Measurements from ENCODE around the gene MDN1.

DNA sequence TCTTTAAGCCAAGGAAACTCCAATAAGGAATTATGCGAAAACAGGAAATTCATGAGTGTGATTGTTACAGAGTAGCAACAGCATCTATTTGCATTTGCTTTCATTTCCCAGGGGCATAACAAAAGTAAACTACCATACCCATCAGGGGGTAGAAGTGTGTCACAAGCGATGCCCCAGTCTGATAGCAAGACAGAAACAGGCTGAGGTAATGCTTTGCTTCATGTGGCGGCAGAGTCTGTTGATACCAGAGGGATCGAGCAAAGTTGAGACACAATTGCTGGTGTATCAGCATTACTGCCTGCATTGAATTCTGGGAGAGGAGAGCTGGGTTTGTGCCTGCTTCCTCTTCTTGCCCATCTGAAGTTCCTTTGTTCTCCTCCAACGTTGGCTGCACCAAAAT is 129.9 kb downstream of the MDN1 start:
- TF ChIP-seq GATA2 (IDR thresholded peaks at IDR 0.05; ENCODE audit: low read depth, low read length) (no peak), GATA3 (IDR thresholded peaks at IDR 0.05; ENCODE audit: low read depth, low read length) (no peak)

Data from SH-SY5Y (cell line).